Stimulated activated naive CD8-positive, alpha-beta T cell treated with anti-CD3 and anti-CD28 coated beads, Interleukin-15, Interleukin-2, amounts not matched to agents 100 ng/mL and 50 ng/mL, for 24 hours (primary cell): ENCODE measurements around the gene TSPAN14.

Source experiments
- H3K27ac Mint-ChIP-seq: one replicate; pipeline ENCODE4 v1.8.0; 2021; ENCODE audit warnings: mild to moderate bottlenecking, mixed read lengths
- H3K27me3 Mint-ChIP-seq: one replicate; pipeline ENCODE4 v1.8.0; 2021; ENCODE audit warnings: mixed read lengths
- H3K36me3 Mint-ChIP-seq: one replicate; pipeline ENCODE4 v1.8.0; 2021; ENCODE audit warnings: low read depth, mixed read lengths
- H3K4me1 Mint-ChIP-seq: one replicate; pipeline ENCODE4 v1.8.0; 2021; ENCODE audit warnings: low read depth, mixed read lengths
- H3K4me3 Mint-ChIP-seq: one replicate; pipeline ENCODE4 v1.8.0; 2021; ENCODE audit warnings: mild to moderate bottlenecking, mixed read lengths
- H3K9me3 Mint-ChIP-seq: one replicate; pipeline ENCODE4 v1.8.0; 2021; ENCODE audit warnings: mixed read lengths

TSPAN14 gene

DNA sequence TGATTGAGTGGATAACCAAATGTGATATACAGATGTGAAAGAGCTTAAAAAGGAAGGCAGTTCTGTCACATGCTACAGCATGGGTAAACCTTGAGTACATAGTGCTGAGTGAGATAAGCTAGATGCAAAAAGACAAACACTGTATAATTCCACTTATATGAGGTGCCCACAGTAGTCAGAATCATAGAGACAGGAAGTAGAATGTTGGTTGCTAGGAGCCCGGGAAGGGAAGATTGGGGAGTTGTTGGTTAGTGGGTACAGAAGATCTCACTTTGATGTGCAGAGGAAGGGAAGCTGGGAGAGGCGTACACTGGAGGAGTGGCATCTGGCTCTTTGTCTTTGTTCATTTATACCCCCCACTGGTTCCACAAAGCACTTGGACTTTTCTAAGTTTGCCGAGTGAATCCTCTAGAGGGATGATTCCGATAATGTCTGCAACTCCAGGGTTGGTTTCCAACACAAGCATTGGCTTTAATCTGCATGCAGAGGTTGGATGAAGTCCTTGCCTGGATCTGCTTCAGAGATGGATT is 39.5 kb downstream of the TSPAN14 start:
- H3K27ac Mint-ChIP-seq = peak overlapping the region; percentile 93
- H3K9me3 Mint-ChIP-seq = no peaks in the 10 kb centered on the region
- peaks cover 100% of the 10 kb centered on the region for H3K4me1 Mint-ChIP-seq
- peak overlapping the region; percentile 44 for H3K4me3 Mint-ChIP-seq
- no peaks in the 10 kb centered on the region for H3K27me3 Mint-ChIP-seq
- H3K36me3 Mint-ChIP-seq = peaks cover 76% of the 10 kb centered on the region

DNA sequence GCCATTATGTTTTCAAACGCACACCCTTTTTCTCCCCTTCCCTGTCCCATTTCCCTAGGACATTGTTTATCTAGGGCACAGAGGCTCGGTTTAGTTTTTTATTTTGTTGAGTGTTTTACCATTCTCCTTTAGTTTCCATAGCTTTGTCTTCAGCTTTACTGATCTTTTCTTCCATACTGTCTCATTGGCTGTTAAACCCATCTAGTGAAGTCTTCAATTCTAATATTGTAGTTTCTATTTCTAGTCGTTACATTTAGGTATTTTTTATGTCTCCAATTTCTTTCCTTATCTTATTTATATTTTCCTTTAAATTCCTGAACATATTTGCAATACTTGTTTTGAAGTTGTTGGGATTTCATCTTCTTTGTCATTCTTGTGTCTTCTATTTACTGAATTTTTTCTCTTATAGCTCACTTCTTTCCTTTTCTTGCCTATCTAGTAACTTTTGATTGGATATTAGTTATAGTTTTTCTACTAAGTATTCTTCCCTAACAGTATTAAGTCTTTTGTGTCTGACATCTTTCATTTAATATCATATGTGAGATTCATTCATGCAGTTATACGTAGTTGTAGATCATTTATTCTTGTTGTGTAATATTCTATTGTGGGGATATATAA is 42.6 kb downstream of the TSPAN14 start:
- peaks cover 100% of the 10 kb centered on the region for H3K4me1 Mint-ChIP-seq
- no peaks in the 10 kb centered on the region for H3K27me3 Mint-ChIP-seq

DNA sequence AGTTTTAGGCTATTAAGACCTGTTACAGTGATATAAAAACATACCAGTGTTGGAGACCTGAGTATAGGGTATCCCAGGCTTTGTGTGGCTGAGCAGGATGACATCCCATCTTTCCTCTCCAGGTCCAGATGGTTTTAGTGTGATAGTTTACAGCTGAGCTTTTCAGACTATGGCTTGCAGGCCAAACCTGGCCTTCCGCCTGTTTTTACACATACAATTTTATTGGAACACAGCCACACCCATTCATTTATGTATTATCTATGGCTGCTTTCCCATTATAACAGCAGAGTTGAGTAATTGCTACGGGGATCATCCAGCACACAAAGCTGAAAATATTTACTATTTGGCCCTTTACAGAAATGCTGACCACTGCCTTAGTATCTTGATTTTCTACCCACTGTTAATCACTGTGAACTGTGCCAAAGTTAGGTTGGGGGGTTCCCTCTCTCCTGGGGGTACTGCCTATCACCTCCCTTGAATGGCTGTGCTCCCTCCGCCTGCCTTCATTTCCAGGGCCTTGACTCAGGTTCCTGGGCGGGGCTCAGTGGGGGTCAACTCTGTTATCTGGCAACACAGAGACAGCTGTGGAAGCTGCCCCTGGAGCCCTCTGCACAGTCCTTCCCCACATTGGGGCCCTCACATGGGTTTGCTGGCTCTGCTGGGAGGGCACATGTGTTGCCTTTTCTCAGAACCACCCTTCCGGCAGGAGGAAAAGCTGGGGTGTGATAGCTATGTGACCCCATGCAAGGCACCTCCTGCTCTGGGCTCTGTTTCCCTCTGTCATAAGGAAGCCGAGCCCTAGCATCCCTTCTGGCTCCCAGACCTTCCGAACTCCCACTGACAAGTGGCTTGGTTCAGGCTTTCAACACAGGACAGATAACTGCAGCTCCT is 43.3 kb downstream of the TSPAN14 start:
- Mint-ChIP-seq H3K4me3 (peak overlapping the region; percentile 50), H3K4me1 (peaks cover 100% of the 10 kb centered on the region), H3K27me3 (no peaks in the 10 kb centered on the region), H3K27ac (peak overlapping the region; percentile 95), H3K36me3 (peaks cover 43% of the 10 kb centered on the region), H3K9me3 (no peaks in the 10 kb centered on the region)

More for the DNA sequence above, 42.6 kb downstream of the TSPAN14 start:
- Mint-ChIP-seq H3K36me3 (peaks cover 48% of the 10 kb centered on the region), H3K27ac (peak overlapping the region; percentile 95), H3K9me3 (no peaks in the 10 kb centered on the region), H3K4me3 (no peak overlapping the region)

DNA sequence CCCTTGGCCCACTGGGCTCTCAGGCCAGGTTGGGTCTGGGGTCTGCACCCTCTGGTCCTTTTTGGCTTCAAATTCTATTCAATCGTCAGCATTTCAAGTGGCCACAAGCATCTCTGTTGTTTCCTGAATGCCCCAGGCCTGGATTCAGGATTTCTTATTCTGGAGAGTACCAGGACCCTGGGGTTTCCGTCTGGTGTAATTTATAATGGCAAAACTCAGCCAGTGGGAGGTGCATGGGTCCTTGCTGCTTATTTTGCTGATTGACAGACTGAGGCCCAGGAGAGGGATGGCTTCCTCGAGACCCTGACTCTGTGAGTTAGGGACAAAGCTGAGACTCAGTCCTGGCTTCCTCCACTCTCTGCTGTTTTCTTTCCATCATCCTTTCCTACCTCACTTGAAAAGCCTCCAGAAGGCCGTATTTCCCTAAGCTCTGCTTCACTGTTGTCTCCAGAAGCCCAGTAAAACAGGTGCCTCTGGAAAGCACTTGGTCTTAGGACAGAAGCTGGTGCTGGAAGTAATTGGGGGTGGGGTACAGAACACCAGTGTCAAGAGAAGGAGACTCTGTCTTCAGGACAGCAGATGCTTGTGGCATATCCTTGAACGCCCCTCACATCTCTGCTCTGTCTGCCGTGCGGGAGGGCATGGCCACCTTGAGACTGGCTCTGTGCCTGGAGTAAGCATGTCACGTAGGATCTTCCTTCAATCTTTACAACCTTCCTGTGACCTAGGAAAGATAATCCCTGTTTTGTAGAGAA is 44.1 kb downstream of the TSPAN14 start:
- H3K4me3 Mint-ChIP-seq = peak overlapping the region; percentile 50
- H3K27me3 Mint-ChIP-seq = no peaks in the 10 kb centered on the region
- peaks cover 40% of the 10 kb centered on the region for H3K36me3 Mint-ChIP-seq
- H3K4me1 Mint-ChIP-seq = peaks cover 100% of the 10 kb centered on the region
- no peaks in the 10 kb centered on the region for H3K9me3 Mint-ChIP-seq
- peak overlapping the region; percentile 95 for H3K27ac Mint-ChIP-seq

DNA sequence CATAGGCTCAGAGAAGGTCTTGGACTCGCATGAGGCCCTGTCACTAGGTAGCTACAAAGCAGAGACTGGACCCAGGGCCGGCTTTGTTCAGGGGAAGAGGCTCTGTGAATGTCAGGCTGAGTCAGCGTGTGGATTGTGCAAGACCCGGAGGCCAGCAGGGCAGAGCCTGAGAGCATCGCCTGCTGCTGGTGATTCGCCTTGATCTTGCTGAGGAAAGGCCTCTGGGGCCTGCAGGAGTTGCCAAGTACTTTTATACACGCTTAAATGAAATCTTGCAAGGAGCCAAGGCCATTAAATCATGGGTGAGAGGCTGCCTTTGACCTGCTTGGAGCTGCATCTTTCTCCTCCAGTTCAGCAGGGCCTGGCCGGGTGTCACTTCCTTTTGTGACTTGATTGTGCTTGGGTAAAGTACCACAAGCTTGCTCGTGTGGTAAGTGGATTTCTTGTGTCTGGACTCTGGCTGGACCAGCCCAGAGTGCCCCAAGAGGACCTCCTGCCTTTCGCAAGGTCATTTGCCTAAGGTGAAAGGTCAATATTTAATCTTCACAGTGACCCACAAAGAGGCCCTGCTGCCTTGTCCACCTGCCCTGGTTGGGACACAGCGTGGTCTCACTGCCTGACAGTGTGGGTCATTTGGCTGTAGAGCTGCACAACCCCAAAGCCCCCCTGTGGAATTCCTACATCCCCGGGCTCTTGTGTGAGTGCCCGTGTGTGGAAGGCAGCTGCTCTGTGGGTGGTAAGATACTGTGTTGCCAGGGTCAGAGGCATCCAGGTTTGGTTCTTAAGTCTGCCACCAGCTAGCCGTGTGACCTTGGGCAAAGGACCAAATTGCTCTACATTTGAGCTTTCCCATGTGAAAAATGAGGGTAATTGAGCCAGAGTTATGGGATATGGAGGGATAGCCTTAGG is 45.0 kb downstream of the TSPAN14 start:
- H3K36me3 Mint-ChIP-seq = peaks cover 34% of the 10 kb centered on the region
- peak overlapping the region; percentile 50 for H3K4me3 Mint-ChIP-seq
- H3K27ac Mint-ChIP-seq = peak overlapping the region; percentile 95
- no peaks in the 10 kb centered on the region for H3K27me3 Mint-ChIP-seq
- H3K9me3 Mint-ChIP-seq = no peaks in the 10 kb centered on the region
- peaks cover 100% of the 10 kb centered on the region for H3K4me1 Mint-ChIP-seq

DNA sequence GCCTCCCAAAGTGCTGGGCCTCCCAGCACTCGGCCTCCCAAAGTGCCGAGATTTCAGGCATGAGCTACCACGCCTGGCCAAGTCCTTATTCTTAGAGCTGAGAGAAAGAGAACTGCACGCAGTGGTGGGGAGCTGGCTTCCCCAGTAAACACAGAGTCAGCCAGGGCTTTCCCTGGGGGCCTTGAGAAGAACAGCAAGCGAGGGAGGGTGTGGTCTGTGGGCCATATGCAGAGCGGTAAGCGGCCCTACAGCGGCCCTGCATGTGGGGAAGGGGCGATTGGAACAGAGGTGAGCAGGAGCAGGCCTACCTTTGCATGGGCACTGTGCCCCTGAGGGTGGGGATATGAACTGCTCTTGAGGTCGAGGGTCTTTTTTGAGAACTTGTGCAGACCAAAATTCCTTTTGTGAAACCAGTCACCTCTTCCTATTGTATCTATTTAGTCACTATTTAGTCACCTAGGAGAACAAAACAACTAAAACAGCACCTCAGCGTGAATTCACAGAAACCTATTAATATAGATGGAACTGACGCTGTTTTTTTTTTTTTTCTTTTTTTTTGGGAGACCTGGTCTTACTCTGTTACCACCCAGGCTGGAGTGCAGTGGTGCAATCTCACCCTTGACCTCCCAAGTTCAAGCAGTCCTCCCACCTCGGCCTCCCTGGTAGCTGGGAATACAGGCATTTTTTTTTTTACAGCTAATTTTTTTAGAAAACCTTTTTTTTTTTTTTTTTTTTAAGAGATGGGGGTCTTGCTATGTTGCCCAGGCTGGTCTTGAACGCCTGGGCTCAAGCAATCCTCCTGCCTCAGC is 46.7 kb downstream of the TSPAN14 start:
- Mint-ChIP-seq H3K27ac (peak overlapping the region; percentile 95), H3K36me3 (peaks cover 18% of the 10 kb centered on the region), H3K4me1 (peaks cover 100% of the 10 kb centered on the region), H3K9me3 (no peaks in the 10 kb centered on the region), H3K27me3 (no peaks in the 10 kb centered on the region), H3K4me3 (peak overlapping the region; percentile 58)

DNA sequence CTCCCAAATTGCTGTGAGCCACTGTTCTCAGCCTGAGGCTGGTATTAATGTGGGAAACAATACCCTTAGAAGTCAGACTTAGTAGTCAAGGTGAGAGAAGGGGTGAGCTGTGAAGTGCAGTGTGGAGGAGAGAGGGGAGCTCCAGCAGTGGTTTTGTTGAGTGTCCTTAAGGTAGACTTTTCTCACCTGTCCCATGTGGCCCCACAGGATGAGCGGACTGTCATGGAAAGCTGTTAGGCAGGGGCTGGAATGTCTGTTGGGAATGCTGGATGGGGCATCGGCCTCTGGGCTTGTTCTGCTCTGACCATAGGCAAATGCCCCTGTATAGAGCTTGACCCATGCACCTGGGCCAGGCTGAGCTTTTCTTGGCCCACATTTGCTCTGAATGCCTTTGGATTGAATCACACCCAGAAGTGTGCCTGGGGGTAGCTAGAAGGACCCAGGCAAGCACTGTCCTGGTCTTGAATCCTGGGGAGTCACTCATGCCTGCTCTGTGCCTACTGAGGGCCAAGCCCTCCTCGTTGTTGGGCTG is 47.3 kb downstream of the TSPAN14 start:
- H3K27me3 Mint-ChIP-seq = no peaks in the 10 kb centered on the region
- H3K9me3 Mint-ChIP-seq = no peaks in the 10 kb centered on the region
- H3K4me1 Mint-ChIP-seq = peaks cover 93% of the 10 kb centered on the region
- H3K36me3 Mint-ChIP-seq = peaks cover 12% of the 10 kb centered on the region
- no peak overlapping the region for H3K4me3 Mint-ChIP-seq
- H3K27ac Mint-ChIP-seq = peak overlapping the region; percentile 95

DNA sequence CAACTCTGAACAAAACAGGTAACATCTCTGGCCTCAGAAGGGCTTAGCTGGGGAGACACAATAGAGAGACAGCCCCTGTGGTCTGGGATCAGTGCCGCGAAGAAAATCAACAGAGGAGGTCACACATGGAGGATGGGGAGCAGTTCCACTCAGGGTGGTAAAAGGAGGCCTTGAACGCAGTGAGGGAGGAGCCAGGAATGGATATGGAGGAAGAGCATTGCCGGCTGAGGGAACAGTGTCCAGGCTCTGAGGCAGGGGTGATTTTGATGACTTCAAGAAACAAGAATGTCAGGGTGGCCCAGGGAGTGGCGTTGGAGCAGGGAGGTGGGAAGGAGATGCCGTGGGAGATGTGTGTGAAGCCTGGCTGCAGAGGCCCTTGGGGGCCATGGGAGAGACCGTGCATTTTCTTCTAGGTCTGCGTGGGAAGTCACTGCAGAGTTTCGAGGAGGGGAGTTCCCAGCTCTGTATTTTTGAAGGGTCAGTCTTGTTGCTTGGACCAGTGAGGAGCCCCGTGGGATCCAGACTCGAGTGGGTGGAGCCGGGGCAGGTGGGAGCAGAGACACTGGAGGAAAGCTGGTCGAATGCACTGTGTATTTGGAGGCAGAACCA is 47.9 kb downstream of the TSPAN14 start:
- Mint-ChIP-seq H3K4me1 (peaks cover 88% of the 10 kb centered on the region), H3K9me3 (no peaks in the 10 kb centered on the region), H3K27me3 (no peaks in the 10 kb centered on the region), H3K27ac (peak overlapping the region; percentile 95), H3K4me3 (peak overlapping the region; percentile 12), H3K36me3 (peaks cover 7% of the 10 kb centered on the region)

DNA sequence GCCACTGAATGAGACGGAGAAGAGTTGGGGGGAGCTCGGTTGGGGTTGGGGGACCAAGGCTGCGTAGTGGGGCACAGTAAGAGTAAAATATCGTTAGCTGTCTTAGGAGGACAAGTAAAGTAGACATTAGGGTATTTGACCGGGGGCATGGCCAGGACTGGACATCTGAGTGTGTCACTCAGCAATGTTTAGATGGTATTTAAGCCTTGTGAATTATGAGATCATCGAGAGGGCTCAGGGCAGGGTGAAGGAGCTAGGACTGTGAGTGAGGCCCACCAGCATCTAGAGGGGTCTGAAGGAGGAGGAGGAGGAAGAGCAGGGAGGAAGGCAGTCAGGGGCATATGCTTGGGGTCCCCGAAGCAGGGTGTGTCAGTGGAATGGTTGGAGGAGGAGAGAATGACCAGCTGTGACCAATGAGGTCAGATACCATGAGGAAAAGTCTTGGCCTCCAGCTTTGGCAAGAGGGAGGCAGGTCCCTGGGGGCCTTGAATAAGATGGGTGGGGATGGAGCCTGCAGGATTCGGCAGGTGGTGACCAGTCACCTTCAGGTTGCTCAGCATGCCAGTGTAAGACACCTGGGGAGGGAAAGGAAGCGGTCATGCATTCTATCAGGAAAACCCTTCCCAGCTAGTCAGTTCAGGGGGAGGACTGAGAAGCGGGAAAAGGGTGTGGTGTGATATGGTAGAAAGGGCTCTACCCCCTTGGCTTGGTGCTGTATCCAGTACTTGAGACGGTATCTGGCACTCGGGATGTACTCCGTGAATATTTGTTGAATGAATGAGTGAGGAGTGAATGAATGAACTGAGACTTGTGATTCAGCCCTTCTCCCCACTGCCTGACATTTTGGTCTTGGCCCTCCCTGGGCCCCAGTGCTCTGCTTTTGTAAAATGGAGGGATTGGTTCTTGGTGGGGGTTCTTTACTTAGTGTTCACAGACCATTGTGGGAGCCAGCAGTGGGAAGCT is 48.8 kb downstream of the TSPAN14 start:
- Mint-ChIP-seq H3K27me3 (no peaks in the 10 kb centered on the region), H3K4me3 (peak overlapping the region; percentile 35), H3K9me3 (no peaks in the 10 kb centered on the region), H3K27ac (peak overlapping the region; percentile 95), H3K4me1 (peaks cover 79% of the 10 kb centered on the region), H3K36me3 (peaks cover 9% of the 10 kb centered on the region)

DNA sequence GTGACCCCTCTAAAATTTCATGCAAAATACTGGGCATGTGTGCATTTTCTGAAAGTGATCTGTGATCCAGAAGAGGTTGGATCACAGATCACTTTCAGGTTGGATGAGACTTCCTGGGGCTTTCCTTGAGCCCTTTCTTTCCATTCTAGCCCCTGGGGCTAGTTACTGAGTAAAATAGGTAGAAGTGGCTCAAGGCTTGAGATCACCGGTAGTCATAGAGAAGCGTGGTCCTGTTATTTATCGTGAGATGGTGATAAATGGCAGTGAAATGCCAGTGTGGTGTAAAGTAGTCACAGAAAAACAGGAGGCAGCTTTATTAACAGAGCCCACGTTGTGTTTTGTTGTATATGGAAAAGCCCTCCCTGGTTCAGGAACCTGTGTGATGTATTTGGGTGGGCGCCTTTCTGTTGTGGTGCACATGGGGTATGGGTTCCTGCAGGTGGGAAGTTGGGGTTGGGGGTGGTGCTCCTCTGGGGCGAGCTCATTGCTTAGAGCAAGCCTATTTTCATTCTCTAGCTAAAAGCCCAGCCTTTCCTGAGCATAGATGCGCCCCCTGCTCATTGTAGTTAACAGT is 49.6 kb downstream of the TSPAN14 start:
- no peaks in the 10 kb centered on the region for H3K9me3 Mint-ChIP-seq
- H3K4me3 Mint-ChIP-seq = peak overlapping the region; percentile 35
- no peaks in the 10 kb centered on the region for H3K27me3 Mint-ChIP-seq
- peaks cover 71% of the 10 kb centered on the region for H3K4me1 Mint-ChIP-seq
- H3K36me3 Mint-ChIP-seq = peaks cover 14% of the 10 kb centered on the region
- peak overlapping the region; percentile 95 for H3K27ac Mint-ChIP-seq

DNA sequence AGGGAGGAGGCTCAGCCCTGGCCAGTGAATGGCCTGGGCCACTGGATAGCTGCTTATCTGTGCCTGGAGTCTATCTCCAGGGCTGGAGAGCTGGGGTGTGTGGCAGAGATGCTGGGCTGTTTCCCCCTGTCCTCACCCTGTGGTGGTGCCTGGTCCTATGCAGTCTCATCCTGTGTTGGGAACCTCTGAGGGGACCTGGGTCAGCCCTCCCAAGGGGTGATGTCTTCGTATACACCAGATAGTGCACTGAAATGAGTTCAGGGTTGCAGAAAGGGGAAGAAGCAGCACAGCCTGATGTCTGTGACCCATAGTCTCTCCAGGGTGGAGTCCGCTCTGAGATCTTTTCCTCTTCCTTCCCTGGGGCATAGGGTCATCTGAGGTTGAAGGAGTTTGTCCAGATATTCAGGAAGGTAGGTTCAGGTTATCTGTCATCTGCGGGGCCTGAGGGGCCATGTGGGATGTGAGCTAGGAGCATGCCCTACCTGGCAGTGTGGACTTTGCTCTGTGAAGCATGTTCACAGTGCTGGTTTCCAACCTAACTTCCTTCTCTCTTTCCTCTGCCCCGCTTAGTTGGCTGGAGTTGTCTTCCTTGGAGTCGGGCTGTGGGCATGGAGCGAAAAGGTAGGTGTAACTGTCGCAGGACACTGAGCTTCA is 50.2 kb downstream of the TSPAN14 start:
- H3K4me3 Mint-ChIP-seq = peak overlapping the region; percentile 25
- peaks cover 16% of the 10 kb centered on the region for H3K36me3 Mint-ChIP-seq
- no peaks in the 10 kb centered on the region for H3K9me3 Mint-ChIP-seq
- peaks cover 65% of the 10 kb centered on the region for H3K4me1 Mint-ChIP-seq
- no peaks in the 10 kb centered on the region for H3K27me3 Mint-ChIP-seq
- H3K27ac Mint-ChIP-seq = peak overlapping the region; percentile 95
